Measurements from ENCODE around the gene OPN1LW.
A peak's percentile ranks its signal among the peaks of the same experiment; 100 is the strongest.
"Not testable (repeated sequence)": the region's sequence is repeated elsewhere in the genome, so short reads cannot be mapped to it uniquely, and the experiment has no call there.

Gene OPN1LW

DNA sequence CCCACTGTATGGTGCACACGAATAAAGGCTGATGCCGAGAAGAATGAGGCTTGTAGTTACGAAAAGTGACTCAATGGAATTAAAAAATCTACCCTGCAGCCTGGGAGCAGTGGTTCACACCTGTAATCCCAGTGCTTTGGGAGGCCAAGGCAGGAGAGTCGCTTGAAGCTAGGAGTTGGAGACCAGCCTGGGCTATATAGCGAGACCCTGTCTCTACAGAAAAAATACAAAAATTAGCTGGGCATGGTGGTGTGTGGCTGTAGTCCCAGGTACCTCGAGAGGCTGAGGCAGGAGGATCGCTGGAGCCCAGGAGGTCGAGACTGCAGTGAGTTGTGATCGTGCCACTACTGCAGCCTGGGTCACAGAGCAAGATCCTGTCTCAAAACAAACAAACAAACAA lies 11.7 kb upstream of the OPN1LW start:
- no peak for DNase-seq (ENCODE audit: low read depth in 2 of 2, low spot score in 1 of 2)

DNA sequence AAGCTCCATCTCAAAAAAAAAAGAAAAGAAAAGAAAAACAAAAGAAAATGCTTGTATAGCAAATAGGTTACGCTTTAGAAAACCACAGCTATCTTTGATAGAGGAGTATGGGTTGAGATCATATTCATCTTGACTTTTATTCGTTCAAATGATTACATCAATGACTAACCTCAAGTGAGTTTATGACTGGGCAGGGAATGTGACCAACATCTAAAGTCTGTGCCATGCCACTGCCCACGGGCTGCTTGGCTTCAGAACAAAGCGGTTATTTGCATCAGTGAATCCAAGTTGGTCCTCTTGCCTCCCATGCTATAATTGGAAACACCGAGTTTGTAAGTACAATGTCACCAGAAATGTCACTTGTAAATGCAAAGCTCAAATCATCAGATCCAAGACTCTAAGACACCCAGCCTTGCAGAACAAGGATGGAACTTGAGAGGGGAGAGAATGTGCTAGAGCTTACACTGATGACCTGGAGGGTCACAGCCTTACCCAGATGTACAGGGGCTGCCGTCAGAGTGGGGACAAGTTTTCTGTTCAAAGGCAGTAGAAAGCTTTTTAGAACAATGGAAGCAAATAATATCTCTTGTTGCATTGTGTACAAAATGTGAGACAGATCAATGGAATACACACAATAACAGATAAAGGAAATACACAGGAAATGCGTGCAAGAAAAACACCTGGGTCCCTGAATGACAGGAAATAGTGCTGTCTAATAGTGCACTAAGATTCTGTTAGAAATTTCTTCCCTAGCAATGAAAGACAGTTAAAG lies 8.4 kb upstream of the OPN1LW start:
- DNase-seq (ENCODE audit: low read depth in 2 of 2, low spot score in 1 of 2), result no peak

DNA sequence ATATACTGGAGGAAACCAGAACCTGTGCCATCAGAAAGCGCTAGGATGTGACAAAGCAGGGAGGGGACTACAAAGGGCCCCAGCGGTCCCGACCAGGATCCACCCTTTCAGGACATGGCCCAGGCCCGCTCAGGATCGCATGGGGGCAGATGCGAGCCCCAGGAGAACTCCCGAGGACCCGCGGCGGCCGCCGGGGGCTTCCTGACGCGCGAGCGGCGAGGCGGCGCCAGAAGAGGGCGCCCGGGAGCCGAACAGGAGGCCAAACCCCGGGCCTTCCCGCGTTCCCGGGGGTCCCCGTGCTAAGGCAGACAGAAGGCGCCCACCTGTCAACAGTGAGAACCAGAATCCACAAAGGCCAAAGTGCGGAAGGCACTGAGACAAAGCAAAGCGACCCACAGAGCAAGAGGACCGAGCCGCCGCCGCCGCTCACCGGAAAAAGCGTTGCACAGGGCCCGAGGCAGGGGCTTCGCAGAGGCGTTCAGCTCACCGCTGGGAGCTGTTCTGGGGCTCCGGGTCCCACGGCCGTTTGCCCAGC lies 7.3 kb upstream of the OPN1LW start:
- DNase-seq (ENCODE audit: low read depth in 2 of 2, low spot score in 1 of 2), result peak; percentile 19 to 40

DNA sequence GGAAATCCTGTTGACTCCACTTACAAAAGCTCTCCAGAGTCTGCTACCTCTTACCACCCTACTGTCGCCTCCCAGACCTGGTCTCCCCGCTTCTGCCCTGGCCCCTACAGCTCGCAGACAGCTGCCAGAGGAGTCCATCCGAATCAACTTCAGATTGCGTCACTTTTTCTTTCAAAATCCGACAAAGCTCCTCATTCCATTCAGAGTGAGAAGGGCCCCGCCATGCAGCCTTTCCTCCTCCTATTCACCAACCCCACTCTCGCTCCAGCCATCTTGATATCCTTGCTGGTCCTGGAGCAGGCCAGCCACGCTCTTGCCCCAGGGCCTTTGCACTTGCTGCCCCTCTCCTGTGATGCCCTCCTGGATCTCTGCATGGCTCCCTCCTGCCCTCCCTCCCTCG lies 5.2 kb upstream of the OPN1LW start:
- no peak for DNase-seq (ENCODE audit: low read depth in 2 of 2, low spot score in 1 of 2)

DNA sequence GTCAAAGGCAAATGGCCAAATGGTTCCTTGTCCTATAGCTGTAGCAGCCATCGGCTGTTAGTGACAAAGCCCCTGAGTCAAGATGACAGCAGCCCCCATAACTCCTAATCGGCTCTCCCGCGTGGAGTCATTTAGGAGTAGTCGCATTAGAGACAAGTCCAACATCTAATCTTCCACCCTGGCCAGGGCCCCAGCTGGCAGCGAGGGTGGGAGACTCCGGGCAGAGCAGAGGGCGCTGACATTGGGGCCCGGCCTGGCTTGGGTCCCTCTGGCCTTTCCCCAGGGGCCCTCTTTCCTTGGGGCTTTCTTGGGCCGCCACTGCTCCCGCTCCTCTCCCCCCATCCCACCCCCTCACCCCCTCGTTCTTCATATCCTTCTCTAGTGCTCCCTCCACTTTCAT lies 3.8 kb upstream of the OPN1LW start:
- DNase-seq (ENCODE audit: low read depth in 2 of 2, low spot score in 1 of 2), result no peak

DNA sequence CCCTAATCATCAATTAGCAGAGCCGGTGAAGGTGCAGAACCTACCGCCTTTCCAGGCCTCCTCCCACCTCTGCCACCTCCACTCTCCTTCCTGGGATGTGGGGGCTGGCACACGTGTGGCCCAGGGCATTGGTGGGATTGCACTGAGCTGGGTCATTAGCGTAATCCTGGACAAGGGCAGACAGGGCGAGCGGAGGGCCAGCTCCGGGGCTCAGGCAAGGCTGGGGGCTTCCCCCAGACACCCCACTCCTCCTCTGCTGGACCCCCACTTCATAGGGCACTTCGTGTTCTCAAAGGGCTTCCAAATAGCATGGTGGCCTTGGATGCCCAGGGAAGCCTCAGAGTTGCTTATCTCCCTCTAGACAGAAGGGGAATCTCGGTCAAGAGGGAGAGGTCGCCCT lies 3.3 kb upstream of the OPN1LW start:
- no peak for DNase-seq (ENCODE audit: low read depth in 2 of 2, low spot score in 1 of 2)

DNA sequence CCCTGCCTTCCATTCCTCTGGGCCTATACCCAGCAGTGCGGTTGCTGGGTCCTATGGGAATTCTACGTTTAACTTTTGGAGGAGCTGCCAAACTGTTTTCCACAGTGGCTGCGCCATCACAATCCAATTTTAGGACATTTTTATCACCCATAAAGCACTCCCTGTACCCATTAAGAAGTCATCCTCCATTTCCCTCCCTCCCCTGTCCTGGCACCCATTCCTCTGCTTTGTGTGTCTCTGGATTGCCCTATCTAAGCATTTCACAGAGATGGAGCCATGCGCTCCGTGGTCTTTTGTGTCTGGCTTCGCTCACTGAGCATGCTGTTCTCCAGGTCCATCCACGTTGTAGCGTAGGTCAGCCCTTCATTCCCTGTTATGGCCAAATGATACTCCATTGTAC lies 1.7 kb upstream of the OPN1LW start:
- DNase-seq (ENCODE audit: low read depth in 2 of 2, low spot score in 1 of 2), result no peak

DNA sequence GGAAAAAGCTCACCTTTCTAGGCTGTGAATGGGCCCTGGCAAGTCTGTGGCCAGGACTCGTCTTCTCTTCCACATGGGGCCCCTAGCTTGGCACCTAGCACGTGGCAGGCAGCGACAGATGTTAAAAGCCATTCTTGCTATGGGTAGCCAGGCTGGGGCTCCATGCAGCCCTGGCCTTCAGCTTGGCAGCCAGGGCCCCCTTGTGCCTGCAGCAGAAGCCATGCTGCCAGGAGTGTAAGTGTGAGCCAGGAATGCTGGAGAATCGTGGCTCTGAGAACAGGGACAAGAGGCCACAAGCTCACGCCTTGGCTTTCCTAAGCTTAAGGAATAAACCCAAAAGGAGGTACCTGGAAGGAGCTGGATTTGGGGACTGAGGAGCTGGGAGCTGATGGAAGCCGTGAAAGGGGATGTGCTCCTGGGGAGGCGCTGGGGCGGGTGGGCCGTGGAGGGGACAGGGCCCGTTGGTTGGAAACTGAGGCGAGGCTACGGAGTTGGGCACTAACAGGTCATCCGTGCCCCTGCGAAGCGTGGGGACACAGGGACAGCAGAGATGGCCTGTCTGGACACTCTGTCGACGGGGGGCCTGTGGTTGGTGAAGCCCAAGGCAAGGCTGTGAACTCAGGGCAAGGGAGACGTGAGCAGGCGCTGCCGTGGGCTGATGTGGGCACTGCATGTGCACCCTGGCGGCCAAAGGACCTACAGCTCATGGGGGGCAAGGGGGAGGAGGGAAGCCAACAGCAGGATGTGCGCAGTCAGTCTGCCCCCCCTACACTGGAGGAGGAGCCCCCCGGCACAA lies 895 bp upstream of the OPN1LW start:
- DNase-seq (ENCODE audit: low read depth in 2 of 2, low spot score in 1 of 2), result no peak

DNA sequence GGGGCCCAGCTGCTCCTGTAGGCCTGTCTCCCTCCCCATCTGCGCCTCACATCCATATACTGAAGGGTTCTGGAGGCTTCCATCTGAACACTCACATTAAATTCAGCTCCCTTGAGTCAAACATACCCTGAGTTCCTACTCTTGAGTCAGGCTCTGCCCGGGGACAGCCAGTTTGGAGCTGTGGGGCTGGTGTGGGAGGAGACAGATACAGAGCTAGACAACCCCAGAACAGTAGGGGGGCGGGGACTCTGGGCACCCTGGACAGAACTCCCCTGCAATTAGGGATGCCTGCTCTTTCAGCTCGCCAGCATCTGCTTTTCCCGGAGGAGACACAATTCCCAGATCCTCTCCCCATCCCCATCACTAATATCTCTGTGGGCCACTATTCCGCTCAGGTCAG lies 7.0 kb downstream of the OPN1LW start:
- DNase-seq (ENCODE audit: low read depth in 2 of 2, low spot score in 1 of 2), result not testable (repeated sequence)

DNA sequence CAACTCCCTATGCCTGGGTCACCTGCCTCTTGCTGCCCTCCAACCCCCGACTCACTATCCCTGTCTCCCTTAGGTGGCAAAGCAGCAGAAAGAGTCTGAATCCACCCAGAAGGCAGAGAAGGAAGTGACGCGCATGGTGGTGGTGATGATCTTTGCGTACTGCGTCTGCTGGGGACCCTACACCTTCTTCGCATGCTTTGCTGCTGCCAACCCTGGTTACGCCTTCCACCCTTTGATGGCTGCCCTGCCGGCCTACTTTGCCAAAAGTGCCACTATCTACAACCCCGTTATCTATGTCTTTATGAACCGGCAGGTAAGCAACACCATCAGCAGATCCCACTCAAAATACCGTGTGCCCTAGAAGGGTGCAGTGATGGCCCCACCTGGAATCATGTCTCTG lies 12.2 kb downstream of the OPN1LW start:
- not testable (repeated sequence) for DNase-seq (ENCODE audit: low read depth in 2 of 2, low spot score in 1 of 2)

DNA sequence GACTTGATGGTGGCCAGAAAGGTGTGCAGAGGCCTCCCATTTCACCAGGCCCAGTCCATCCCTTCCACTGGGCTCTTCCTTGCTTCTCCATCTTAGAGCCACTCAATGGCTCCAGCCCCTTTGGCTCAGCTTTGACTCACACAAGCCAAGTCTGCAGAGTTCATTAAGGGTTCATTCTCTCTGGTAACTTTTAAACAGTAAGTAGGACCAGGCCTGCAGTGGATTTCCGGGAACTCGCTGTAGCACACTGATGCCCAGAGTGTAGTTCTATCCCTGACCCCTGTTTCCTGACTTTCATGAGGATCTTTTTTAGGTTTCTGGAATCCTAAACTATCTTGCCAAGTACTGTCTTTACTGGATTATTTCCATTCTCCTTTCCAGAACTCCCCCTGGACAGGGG lies 13.2 kb downstream of the OPN1LW start:
- not testable (repeated sequence) for DNase-seq (ENCODE audit: low read depth in 2 of 2, low spot score in 1 of 2)

DNA sequence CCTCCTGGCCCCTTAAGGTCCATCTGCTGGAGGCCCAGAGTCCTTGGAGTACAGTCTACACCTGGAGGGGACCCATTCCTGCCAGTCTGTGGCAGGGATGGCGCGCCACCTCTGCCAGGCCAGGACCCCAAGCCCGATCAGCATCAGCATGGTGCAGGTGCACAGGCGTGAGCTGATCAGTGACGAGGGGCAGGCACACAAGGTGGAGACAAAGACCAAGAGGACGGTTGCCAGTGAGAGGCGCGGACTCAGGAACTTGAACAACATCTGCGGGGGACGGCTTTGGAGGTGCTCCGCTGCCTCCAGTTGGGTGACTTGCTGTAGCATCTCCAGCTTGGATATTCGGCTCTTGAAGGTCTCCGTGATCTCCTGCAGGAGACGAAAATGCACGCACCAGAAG lies 15.3 kb downstream of the OPN1LW start:
- not testable (repeated sequence) for DNase-seq (ENCODE audit: low read depth in 2 of 2, low spot score in 1 of 2)

DNA sequence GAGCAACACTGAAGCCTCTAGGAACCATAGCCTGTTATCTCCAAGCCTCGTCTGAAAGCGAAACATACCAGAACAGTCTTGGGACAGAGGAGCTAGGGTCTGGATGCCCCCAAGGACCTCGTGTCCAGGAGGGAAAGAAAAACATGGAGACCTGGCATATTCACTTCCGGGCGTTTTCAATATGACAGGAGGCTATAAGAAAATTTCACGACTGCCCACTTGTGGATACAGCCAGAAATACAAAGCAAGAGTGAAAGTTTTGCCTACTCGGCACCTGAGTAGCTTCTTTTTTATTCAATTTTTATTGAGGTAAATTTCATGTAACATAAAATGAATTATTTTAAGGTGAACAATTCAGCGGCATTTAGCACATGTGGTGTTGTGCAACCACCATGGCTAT lies 20.9 kb downstream of the OPN1LW start:
- DNase-seq (ENCODE audit: low read depth in 2 of 2, low spot score in 1 of 2), result not testable (repeated sequence)

DNA sequence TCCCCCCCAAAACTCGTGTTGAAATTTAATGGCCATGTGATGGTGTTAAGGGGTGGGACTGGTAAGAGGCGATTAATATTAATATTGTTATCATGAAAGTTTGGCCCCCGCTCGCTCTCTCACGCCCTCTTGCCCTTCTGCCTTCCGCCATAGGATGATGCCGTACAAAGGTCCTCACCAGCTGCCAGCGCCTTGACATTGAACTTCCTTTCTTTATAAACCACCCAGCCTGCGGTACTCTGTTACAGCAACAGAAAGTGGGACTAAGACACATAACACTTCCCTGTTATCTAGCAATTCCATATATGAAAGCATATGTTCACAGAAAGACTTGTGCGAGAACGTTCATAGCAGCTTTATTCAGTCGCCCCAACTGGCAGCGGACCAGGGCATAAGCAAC lies 24.3 kb downstream of the OPN1LW start:
- DNase-seq (ENCODE audit: low read depth in 2 of 2, low spot score in 1 of 2), result not testable (repeated sequence)

DNA sequence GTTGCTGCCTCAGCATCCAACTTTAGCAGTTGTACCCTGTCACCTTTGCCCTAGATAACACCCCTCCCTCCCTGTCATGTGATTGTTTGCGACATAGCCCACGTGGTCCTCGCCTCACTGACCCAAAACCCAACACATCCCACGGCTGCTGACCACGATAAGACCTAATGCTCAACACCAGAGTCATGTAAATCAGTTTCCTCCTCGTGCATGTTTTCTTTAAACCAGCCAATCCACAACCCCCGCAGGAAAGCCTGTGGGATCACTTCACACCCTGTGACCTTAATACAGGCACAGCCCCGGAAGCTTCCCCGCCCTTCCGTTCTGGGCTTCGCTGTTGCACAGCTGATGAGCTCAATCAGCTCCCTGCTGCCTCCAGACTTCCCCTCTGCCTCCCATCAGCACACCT lies 28.5 kb downstream of the OPN1LW start:
- not testable (repeated sequence) for DNase-seq (ENCODE audit: low read depth in 2 of 2, low spot score in 1 of 2)

DNA sequence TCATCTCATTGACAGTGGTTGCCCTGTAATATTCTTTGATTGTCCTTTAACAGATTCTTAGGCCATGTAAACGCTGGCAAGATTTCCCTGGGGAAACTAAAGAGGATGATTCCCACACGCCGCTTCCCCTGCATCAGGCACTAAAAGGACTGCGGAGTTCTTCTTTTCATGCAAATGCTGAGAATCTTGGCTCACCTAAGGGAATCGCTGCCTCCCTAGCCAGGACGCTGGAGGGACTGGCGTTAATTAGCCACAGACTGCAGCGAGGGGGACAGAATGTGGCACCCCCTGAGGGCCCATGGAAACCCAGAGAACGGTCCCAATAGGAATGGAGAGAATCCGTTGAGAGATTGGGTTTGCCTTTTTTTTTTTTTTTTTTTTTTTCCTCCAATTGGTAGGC lies 30.3 kb downstream of the OPN1LW start:
- DNase-seq (ENCODE audit: low read depth in 2 of 2, low spot score in 1 of 2), result not testable (repeated sequence)

DNA sequence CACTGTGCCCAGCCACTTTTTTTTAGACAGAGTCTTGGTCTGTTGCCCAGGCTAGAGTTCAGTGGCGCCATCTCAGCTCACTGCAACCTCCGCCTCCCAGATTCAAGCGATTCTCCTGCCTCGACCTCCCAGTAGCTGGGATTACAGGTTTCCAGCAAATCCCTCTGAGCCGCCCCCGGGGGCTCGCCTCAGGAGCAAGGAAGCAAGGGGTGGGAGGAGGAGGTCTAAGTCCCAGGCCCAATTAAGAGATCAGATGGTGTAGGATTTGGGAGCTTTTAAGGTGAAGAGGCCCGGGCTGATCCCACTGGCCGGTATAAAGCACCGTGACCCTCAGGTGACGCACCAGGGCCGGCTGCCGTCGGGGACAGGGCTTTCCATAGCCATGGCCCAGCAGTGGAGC lies 38.3 kb downstream of the OPN1LW start, which contains the start of gene OPN1MW:
OPN1MW (plus strand) TSS at position 301 of the 400 bp plus-strand sequence; CDS start at position 383, 82 bp downstream.
- not testable (repeated sequence) for DNase-seq (ENCODE audit: low read depth in 2 of 2, low spot score in 1 of 2)

DNA sequence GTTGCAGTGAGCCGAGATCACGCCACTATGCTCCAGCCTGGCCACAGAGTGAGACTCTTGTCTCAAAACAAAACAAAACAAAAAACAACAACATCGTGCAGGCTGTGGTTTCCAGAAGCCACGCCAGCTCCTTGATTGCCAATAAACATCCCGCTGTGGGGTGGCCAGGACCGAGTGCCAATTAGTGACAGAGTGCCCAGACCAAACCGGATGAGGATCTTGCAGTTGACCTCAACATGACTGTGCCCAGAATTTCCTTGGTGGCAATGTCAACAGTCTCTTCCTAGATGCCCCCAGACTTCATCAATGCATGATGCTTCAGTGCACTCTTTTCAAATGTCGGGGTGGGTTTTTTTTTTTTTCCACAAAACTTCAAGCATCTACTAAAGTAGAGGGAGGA lies 39.8 kb downstream of the OPN1LW start:
- DNase-seq (ENCODE audit: low read depth in 2 of 2, low spot score in 1 of 2), result not testable (repeated sequence)

DNA sequence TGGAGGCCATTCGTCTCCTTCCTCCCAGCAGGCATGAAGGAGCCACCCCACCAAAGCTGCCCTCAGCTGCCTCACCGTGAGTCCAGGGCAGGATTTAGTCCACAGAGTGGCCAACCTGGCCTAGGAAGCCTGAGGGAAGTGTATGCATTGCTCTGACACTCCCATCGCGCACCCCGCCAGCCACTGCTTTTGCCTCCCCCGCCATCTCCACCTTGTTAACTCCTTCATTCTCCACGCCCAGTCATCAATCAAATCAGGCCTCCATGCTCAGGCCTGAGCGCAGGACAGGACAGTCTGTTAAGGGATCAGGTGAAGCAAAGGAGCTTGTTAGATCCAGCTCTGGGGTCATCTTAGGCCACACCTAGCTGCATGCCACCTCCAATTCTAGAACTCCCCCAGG lies 48.8 kb downstream of the OPN1LW start:
- DNase-seq (ENCODE audit: low read depth in 2 of 2, low spot score in 1 of 2), result not testable (repeated sequence)

DNA sequence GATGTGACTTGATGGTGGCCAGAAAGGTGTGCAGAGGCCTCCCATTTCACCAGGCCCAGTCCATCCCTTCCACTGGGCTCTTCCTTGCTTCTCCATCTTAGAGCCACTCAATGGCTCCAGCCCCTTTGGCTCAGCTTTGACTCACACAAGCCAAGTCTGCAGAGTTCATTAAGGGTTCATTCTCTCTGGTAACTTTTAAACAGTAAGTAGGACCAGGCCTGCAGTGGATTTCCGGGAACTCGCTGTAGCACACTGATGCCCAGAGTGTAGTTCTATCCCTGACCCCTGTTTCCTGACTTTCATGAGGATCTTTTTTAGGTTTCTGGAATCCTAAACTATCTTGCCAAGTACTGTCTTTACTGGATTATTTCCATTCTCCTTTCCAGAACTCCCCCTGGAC lies 50.3 kb downstream of the OPN1LW start:
- DNase-seq (ENCODE audit: low read depth in 2 of 2, low spot score in 1 of 2), result not testable (repeated sequence)

DNA sequence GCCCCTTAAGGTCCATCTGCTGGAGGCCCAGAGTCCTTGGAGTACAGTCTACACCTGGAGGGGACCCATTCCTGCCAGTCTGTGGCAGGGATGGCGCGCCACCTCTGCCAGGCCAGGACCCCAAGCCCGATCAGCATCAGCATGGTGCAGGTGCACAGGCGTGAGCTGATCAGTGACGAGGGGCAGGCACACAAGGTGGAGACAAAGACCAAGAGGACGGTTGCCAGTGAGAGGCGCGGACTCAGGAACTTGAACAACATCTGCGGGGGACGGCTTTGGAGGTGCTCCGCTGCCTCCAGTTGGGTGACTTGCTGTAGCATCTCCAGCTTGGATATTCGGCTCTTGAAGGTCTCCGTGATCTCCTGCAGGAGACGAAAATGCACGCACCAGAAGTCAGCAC lies 52.4 kb downstream of the OPN1LW start:
- not testable (repeated sequence) for DNase-seq (ENCODE audit: low read depth in 2 of 2, low spot score in 1 of 2)
